Dermis microvascular lymphatic vessel endothelial cell (primary cell): ENCODE results near the gene LEPROT. TPM values are rescaled to one million over a fixed set of nuclear protein-coding genes. Genes with fewer than 3 reads are reported as not detected.
"Not testable (repeated sequence)": the region's sequence is repeated elsewhere in the genome, so short reads cannot be mapped to it uniquely, and the experiment has no call there.

Source experiments
- DNase-seq, 2 donors: peaks; one replicate each; pipeline versions ENCODE4 v3.0.0 to v3.0.0-alpha.2; 2010; ENCODE audit warnings: low read depth in 2 of 2
- total RNA-seq: library from RNA; depleted of rRNA; stranded (reverse); fragments of >200 nt; gene quantifications from 2 replicates; pipeline ENCODE4 v1.2.1, GENCODE V29; 2014

Gene LEPROT
- total RNA-seq, 1 donor from 2014 or later = 46.2 TPM

DNA sequence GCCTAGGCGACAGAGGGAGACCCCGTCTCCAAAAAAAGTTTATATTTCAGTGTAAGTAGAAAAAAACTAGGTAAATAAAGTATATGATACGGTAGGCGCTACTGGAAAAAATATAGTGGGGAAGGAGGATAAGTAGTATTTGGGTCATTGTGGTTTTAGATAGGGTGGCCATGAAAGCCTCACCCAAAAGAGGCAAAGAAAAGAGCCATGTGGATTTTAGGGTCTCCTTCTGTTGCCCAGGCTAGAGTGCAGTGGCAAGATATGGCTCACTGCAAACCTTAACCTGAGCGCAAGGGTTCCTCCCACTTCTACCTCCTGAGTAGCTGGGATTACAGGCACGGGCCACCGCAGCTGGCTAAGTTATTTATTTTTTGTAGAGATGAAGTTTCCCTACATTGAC lies 17.1 kb downstream of the LEPROT start:
- DNase-seq = no peak

DNA sequence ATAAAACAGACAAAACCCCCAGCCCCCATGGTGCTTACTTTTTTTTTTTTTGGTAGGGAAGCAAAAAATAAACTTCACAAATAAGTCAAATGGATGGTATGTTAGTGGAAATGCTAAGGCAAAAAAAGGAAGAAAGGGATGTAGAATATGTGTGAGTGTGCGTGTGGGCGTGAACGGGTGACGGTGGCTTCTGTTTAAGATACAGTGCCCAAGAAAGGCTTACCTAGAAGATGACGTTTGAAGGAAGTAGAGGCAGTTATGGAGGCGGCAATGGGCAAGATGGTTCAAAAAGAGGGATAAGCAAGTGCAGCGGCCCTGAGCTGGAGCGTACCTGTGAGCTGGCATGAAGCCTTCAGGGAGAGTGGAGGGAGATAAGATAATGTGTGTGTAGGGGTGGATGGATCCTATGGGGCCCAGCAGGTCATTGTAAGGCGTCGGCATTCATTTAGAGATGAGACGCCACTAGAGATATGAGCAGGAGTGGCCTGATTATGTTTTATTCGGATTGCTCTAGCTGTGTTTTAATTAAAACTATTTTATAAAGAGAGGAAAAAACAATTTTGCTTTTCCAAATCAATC lies 19.9 kb downstream of the LEPROT start:
- no peak for DNase-seq

DNA sequence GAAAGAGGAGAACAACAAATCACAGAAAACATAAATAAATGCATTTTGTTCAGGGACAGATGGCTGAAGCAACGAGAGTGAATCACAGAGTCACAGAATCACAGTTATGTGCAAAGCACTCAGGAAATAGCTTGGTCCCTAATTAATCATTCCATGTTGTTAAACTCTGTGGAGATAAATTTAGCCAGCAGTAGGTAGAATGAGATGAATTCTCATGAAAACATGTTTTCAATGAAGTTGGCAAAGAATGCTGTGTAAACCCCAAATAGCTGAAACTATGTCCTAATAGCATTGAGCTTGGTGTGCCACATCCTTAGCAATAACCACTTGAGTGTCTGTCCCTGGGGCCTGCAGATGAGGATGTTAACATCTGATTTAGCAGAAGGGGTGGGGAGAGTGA lies 20.4 kb downstream of the LEPROT start:
- no peak for DNase-seq

DNA sequence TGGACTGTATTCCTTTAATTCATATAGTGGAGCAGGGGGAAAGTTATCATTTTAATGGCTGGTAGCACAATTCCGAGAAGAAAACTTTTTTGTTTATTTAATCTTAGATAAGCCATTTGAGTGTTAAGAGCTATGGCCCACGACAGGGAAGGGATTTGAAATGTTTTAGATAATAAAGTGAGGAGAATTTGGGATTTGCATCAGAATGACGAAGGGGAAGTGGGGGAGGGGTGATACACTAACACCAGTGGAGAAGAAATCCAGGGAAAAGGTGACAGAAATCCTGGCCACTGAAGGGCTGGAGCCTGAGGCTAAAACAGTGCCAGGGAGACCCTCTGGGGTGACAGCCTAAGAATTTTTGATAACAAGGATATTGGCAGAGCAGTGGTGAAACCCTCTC lies 21.0 kb downstream of the LEPROT start:
- DNase-seq = no peak

DNA sequence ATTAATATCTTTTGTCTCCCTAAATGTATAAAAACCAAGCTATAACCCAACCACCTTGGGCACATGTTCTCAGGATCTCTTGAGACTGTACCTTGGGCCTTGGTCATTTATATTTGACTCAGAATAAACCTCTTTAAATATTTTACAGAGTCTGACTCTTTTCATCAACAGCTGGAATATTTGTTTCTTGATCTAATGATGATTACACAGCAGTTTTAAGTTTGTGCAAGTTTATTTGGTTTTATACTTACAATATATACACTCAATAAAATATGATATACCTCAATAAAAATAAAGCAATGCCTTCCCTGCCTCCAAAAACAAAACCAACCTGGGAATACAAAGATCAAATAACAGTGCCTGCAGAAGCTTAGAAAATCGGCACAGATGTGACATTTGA lies 22.0 kb downstream of the LEPROT start:
- DNase-seq = no peak

DNA sequence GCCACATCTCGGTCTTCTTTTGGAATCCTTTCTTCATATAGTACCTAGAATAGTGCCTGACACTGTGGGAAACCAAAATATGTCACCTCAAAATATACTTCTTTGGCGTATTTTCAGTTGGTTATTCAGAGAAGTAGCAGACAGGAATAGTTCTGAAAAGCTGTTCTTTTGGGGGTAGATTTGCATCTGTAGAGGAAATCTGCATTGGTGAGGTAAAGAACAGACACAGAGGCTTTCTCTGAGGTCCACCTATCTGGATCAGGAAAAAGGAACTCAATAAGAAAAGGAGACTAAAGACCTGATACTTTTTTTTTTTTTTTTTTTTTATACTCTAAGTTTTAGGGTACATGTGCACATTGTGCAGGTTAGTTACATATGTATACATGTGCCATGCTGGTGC lies 23.2 kb downstream of the LEPROT start:
- no peak for DNase-seq

DNA sequence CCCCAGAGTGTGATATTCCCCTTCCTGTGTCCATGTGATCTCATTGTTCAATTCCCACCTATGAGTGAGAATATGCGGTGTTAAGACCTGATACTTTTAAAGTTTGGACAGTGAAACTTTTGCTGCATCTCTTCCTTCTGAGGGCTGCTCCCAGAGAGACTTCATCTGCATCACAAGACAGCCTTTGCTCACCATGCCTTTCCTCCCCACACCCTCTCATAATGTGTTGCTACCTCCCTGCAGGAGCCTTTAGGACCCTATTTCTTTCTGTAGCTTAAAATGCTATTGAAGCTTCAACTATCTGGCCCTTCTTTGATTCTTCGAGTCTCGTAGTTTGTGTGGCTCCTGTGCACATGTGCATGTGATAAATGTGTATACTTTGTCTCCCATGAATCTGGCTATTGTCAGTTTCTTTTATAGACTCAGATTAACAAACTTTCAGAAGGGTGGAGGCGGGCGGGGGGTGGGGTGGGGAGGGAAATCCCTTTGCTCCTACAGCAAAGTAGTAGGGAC lies 23.7 kb downstream of the LEPROT start:
- no peak for DNase-seq

DNA sequence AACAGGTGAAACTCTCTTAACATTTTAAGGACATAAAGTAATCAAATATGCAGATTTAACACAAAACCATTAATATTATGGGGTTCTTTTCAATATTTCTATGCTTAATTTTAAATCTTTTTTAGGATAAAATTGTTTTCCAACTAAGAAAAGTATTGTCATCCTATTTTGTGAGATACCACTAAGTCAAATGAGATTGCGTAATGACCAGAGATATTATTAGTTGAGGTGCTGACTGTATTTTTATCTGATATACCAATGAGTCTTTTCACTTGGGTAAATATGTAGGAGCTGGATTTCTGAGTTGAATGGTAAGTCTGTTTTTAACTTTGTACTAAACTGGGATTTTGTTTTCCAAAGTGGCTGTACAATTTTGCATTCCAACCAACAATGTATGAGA lies 25.4 kb downstream of the LEPROT start:
- DNase-seq = no peak

DNA sequence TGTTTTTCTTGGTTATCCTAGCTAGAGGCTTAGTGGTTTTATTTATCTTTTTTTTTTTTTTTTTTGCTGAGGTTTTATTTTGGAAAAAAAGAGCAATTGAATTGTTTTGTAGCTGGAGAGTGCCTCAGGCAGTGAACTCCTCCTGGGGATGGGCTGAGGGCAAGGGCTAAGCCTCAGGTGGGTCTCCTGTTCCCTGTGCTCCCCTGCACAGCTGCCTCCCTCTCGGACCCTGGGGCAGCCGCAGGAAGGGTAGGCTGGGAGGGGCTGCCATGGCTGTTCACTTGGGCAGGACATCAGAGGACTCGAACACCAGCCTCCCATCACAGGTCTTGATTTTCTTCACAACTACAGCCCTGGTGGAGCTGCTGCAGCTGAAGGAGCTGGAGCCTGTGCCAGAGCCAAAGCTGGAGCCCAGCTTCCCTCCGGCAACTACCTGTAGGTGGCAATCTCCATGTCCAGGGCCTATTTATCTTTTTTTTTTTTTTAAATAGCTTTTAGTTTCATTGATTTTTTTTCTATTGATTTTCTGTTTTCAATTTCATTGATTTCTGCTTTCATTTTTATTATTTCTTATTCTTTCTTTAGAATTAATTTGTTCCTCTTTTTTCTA lies 28.9 kb downstream of the LEPROT start:
- no peak for DNase-seq

DNA sequence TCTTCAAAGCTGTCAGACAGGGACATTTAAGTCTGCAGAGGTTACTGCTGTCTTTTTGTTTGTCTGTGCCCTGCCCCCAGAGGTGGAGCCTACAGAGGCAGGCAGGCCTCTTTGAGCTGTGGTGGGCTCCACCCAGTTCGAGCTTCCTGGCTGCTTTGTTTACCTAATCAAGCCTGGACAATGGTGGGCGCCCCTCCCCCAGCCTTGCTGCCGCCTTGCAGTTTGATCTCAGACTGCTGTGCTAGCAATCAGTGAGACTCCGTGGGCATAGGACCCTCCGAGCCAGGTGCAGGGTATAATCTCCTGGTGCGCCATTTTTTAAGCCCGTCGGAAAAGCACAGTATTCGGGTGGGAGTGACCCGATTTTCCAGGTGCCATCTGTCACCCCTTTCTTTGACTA lies 35.2 kb downstream of the LEPROT start:
- not testable (repeated sequence) for DNase-seq

DNA sequence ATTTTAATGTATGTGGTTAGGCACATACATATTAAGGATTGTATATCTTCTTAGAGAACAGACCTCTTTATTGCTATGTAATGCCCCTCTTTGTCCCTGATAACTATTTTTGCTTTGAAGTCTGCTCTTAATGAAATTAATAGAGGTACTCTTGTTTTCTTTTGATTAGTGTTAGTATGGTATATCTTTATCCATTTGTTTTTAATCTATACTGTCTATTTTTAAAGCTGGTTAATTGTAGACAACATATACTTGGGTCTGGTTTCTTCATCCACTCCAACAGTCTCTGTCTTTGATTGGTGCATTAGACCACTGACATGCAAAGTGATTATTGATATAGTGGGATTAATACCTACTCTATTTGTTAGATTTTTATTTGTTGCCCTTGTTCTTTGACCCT lies 36.0 kb downstream of the LEPROT start:
- DNase-seq = no peak

DNA sequence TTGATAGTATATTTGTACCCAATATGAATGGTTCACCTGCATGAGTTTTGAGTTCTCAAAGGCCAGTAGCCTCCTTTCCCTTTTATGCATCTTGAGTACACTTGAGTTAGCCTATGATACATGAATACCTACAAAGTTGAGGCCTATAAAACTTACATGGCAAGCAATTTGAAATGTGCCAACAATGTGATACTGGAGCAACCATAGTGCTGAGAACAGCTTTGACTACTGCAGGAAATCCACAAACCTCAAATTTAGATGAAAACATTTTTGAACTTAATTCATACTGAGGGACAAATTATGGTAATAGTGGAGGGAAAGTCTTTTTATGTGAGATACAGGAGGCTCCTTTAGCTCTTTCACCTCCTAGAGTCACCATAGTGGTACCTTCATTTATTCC lies 37.4 kb downstream of the LEPROT start:
- DNase-seq = no peak

DNA sequence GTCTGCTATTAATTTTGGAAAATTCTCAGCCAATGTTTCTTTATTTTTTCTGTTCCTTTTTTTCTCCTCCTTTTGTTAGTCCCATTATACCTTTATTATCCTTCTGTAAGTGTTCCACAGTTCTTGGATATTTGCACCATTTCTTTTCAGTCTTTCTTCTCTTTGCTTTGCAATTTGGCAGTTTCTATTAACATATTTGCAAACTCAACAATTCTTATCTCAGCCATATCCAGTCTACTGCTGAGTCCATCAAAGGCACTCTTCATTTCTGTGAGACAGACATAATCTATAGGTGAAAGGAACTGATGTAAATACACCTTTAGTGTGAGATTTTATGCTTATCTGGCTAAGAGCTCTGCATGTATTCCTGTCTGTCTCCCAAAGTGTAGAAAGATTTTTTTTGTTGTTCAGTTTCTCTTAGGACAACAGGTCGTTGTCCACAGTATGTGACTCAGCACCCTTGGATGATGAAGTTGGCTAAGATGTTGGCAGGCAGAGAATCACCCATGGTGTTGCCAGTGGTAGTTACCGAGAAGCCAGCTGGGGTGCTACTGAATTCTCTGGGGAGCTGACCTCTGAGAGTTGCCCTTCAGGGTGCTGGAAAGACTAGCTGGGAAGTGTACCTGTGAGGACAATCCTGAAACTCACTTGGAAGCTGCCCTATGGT lies 38.4 kb downstream of the LEPROT start:
- DNase-seq = no peak

DNA sequence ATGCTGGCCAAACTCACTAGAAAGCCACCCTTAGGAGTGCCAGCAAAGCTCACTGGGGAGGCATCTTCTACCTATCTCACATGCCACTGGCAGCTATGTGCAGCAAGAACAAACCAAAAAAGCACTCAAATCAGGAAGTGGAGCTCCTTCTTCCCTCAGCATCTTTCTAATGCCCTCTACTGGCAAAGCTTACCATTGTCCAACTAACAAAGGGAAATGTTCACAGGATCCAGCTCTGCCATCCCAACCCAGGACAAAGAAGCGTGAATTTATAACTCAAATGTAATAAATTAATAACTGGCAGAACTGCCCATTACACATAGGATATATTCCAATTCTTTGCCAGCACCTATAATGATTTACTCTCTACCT lies 38.9 kb downstream of the LEPROT start:
- peak; percentile 26 to 50 for DNase-seq

DNA sequence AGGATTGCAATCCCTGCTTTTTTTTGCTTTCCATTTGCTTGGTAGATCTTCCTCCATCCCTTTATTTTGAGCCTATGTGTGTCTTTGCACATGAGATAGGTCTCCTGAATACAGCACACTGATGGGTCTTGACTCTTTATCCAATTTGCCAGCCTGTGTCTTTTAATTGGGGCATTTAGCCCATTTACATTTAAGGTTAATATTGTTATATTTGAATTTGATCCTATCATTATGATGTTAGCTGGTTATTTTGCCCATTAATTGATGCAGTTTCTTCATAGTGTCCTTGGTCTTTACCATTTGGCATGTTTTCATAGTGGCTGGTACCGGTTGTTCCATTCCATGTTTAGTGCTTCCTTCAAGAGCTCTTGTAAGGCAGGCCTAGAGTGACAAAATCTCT lies 45.4 kb downstream of the LEPROT start:
- DNase-seq = not testable (repeated sequence)

DNA sequence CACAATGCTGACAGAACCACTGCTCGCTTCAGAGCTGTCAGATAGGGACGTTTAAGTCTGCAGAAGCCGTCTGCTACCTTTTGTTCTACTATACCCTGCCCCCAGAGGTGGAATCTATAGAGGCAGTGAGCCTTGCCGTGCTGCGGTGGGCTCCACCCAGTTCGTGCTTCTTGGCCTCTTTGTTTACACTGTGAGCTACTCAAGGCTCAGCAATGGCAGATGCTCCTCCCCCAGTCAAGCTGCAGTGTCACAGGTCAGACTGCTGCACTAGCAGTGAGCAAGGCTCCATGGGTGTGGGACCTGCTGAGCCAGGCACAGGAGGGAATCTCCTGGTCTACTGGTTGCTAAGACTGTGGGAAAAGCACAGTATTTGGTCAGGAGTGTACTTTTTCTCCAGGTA lies 47.1 kb downstream of the LEPROT start:
- DNase-seq = no peak

DNA sequence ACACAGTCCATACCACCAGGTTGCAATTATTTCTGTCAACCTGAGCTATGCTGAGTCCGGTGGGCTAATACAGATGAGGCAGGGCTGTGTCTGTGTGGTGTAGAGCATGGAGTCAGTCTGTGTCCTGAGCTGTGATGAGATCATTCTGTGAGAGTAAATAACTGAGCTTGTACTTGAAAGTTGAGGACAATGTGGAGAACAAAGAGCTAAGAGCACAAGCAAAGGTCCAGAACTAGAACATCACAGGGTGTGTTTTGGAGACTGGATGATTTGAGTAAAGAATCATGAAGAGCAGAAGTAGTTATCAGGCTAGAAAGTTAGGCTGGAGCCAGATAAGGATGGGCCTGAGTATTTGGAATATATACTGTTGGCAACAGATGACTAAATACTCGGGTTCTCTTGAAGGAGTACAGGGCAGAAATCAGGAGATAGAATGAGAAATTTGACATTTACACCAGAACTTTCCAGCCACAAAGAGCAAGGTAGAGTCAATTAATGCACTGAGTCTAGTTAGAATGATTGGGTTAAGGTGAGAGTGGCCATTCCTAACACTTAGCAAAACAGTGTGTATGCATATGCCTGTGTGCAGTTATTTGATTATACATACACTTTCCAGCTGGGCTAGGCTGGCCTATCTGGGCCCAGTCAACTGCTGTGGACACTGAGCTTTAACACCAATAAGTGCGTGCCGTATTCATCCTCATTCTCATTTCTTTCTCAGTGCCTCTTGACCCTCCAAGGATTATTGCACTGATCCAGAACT lies 48.8 kb downstream of the LEPROT start:
- DNase-seq = peak in 1 of 2 donors; percentile 48

DNA sequence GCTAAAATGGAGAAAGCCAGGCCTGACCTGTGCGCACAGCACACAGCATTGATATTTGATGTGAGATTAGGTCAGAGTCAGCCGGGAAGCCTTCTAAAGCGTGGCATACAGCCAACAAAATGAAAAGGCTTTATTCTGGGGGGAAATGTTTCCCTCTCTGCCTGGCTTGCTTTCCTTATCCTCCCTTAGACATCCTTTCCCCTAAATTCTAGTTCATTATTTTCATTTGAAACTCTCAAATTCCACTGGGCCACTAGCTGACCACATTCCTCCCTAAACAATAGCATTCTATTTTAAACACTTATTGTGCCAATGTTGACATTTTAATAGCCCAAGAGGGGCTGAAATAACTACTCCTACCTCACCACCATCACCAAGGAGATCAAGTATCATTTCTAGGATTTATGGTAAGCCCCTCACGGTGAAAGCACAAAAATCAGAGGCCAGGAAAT lies 49.4 kb downstream of the LEPROT start:
- DNase-seq = peak; percentile 23 to 86

DNA sequence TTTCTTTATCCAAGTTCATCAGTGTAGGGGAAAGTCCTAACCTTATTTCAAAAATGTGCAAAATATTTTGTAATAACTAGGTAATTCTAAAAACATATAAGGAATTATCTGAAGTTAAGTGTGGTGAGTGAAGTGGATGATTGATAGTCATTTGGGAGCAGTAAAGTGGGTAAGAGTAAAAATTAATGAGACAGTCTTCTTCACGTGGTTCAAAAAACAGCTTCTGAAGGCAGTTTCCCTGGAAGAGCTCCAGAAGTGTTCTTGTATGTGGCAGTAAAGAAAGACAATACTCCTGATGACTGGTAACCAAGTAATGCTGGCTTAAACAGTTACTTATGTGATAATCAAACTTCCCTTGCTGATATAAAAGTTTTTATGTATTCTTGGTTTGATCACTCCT lies 50.3 kb downstream of the LEPROT start:
- DNase-seq = peak in 1 of 2 donors; percentile 27

DNA sequence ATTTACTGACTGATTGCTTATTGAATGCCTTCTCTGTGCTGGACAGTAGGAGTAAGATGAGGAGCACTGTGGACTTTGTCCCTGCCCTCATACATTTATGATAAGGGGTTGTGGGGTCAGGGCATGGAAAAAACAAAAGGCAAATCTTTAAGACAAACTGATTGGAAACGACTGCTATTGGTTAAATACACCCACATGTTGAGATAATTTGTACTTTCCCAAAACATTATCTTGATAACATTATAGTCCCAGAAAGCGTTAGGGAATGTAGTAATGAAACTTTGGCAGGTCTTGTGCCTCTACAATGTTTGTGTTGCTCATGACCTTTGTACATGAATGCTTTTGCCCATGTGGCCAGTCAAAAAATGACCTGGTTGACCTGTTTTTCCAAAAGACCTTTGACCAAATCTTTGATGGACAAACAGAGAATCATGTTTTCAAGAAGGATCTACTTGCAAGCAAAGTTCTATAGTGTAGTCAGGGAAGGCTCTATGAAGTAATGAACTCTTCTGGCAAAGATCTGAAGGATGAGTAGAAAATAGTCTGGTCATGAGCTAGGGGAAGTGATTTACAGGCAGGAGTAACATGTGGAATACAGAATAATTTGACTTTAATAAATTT lies 50.9 kb downstream of the LEPROT start:
- DNase-seq = no peak

DNA sequence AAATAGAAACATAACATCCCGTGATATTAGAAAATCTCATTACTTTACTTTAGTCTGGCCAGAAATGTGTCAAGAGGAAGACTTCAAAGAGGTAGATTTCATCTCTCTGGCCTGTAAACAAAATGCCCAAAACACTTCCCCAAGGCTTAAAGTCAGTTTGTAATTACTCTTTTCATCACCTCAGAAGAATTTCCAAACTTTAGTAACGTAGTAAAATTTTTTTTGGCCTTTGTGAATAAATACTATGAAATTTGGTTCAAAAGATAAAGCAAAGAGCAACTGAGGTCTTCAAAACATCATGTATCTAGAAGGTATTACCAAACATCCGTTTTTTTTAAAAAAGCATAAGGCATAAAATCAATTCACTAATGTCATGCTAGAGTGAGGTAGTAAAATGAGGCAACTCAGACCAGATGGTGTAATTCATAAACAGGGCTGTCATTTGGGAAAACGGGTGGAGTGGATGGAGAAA lies 51.4 kb downstream of the LEPROT start:
- no peak for DNase-seq

DNA sequence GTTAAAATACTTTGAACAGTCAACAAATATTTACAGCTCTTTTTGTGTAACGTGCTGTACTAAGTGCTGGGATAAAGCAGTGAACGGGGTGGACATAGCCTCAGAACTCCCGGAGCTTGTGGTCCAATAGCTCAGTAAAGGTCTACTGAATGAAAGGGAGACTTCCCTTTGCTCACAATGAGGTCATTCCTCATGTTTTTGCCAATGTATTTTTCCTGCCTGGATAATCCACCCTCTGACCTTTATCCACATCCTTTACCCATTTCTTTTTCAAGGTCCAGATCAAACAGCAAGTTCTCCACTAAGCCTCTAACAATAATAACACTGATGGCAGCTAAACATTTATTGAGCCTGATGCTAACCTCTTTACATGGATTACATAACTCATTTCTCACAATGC lies 55.9 kb downstream of the LEPROT start:
- DNase-seq = peak; percentile 30 to 73
